Choroid plexus epithelial cell (primary cell): ENCODE data around the gene B3GNT9.
A peak's percentile ranks its signal among the peaks of the same experiment; 100 is the strongest.

ENCODE experiments used
- DNase-seq: peaks from one replicate; pipeline ENCODE4 v3.0.0-alpha.2; 2010; ENCODE audit warnings: low read depth
- H3K4me3 ChIP-seq: 2 replicates; pipeline ENCODE4 v1.5.1; 2011; ENCODE audit warnings: low read depth, mild to moderate bottlenecking, control low read depth, low read length, moderate library complexity
- CTCF ChIP-seq: conservative IDR thresholded peaks from 2 replicates; pipeline ENCODE4 v1.5.1; 2011; ENCODE audit warnings: low read depth, mild to moderate bottlenecking, control low read depth, inconsistent platforms, low read length, moderate library complexity

The B3GNT9 gene

GRCh38 chr16:67185651-67186134 is 34.9 kb upstream of the B3GNT9 start:
- no peak for DNase-seq
- no peak overlapping the region for H3K4me3 ChIP-seq
- no peak for TF ChIP-seq CTCF

- peak; percentile 95 for DNase-seq
- H3K4me3 ChIP-seq: no peak overlapping the region
- TF ChIP-seq CTCF: peak; percentile 92
These were observed 34.3 kb upstream of the B3GNT9 start for GRCh38 chr16:67184995-67185650.

- no peak for TF ChIP-seq CTCF
- no peak for DNase-seq
- H3K4me3 ChIP-seq: peak overlapping the region; percentile 87
These were observed 33.7 kb upstream of the B3GNT9 start for GRCh38 chr16:67184453-67184994.

- peak within 1 kb of the TSS; percentile 87 for H3K4me3 ChIP-seq
- DNase-seq: peak; percentile 98
- no peak for TF ChIP-seq CTCF
These were observed 33.0 kb upstream of the B3GNT9 start, which contains the start of gene MATCAP1 for GRCh38 chr16:67183627-67184452. MATCAP1 (minus strand) TSS chr16:67183963; CDS start chr16:67180610, 3,353 bp downstream.

- no peak for TF ChIP-seq CTCF
- DNase-seq: no peak
- H3K4me3 ChIP-seq: peak overlapping the region; percentile 87
These were observed 32.5 kb upstream of the B3GNT9 start for GRCh38 chr16:67183284-67183626.

GRCh38 chr16:67182288-67182687 is 31.5 kb upstream of the B3GNT9 start:
- H3K4me3 ChIP-seq: no peak overlapping the region
- no peak for TF ChIP-seq CTCF
- no peak for DNase-seq
